Transverse colon (tissue), 4 donors: ENCODE results near the gene NOP56.
"Not testable (repeated sequence)": the region's sequence is repeated elsewhere in the genome, so short reads cannot be mapped to it uniquely, and the experiment has no call there.

Source experiments
- CTCF ChIP-seq, 5 experiments: fragments of 200-600 bp in 3 of 5; fragments of 450-650 bp in 2 of 5; sonication (generic) in 3 of 5; IDR thresholded peaks; 1 replicate in 2 of 5; 2 replicates in 3 of 5; pipeline ENCODE4 v1.5.1; 2016 to 2017; ENCODE audit warnings: antibody characterized with exemption in 5 of 5, inconsistent platforms in 3 of 5, mild to moderate bottlenecking in 2 of 5, moderate library complexity in 1 of 5
- EP300 ChIP-seq: sonication (generic); formaldehyde crosslinking; IDR thresholded peaks from one replicate; pipeline ENCODE4 v1.6.1; 2017; ENCODE audit warnings: antibody characterized with exemption, low read depth
- POLR2A ChIP-seq: fragments of 450-650 bp; IDR thresholded peaks from one replicate; pipeline ENCODE4 v1.6.1; 2016; ENCODE audit warnings: antibody characterized with exemption, mild to moderate bottlenecking, moderate library complexity
- POLR2AphosphoS5 ChIP-seq, 3 donors: sonication (generic); formaldehyde crosslinking; IDR thresholded peaks; one replicate each; pipeline ENCODE4 v1.6.1; 2016; ENCODE audit warnings: antibody characterized with exemption in 3 of 3

GRCh38 chr20:2695984-2696525 lies 43.6 kb downstream of the NOP56 start:
- TF ChIP-seq EP300; CTCF (IDR thresholded peaks at IDR 0.05); POLR2A; POLR2AphosphoS5 (IDR thresholded peaks at IDR 0.05): not testable (repeated sequence)
